ENCODE data around the gene MOB1B.

The MOB1B gene

GRCh38 chr4:70908993-70909556 is 6.9 kb downstream of the MOB1B start:
- Histone ChIP-seq H3K79me2 (ENCODE audit: insufficient read depth, low read length) (peaks cover 99% of the 10 kb centered on the region), H3K4me1 (ENCODE audit: insufficient read depth, low read length) (peaks cover 50% of the 10 kb centered on the region), H3K4me3 (ENCODE audit: low read depth in 1 of 2, low read length in 2 of 2) (no peak overlapping the region), H2AFZ (ENCODE audit: low read depth, low read length) (no peak overlapping the region), H3K9ac (ENCODE audit: low read depth, low read length) (no peak overlapping the region), H3K9me3 (ENCODE audit: insufficient read depth, low read length, severe bottlenecking) (no peaks in the 10 kb centered on the region), H3K27ac (ENCODE audit: low read length) (no peak overlapping the region), H3K4me2 (ENCODE audit: insufficient read depth, low read length) (no peak overlapping the region), H4K20me1 (ENCODE audit: insufficient read depth, low read length) (peaks cover 50% of the 10 kb centered on the region), H3K27me3 (ENCODE audit: insufficient read depth, low read length, poor library complexity) (no peaks in the 10 kb centered on the region), H3K36me3 (ENCODE audit: insufficient read depth, low read length) (peaks cover 54% of the 10 kb centered on the region)
- ATAC-seq (ENCODE audit: insufficient read depth, low read depth) (no peak), DNase-seq (no peak)
- TF ChIP-seq EZH2 (IDR thresholded peaks at IDR 0.05; ENCODE audit: borderline replicate concordance, low read depth, low read length, severe bottlenecking): no peak
- TF ChIP-seq CTCF (IDR thresholded peaks at IDR 0.05; ENCODE audit: borderline replicate concordance, extremely low read depth, low read length, poor library complexity, severe bottlenecking): no peak

GRCh38 chr4:70914000-70914399 is 11.8 kb downstream of the MOB1B start:
- Histone ChIP-seq H3K27ac (ENCODE audit: low read length) (peak overlapping the region; percentile 57; the same call in 1 of the 2 replicates), H3K79me2 (ENCODE audit: insufficient read depth, low read length) (peaks cover 92% of the 10 kb centered on the region), H3K4me1 (ENCODE audit: insufficient read depth, low read length) (peaks cover 16% of the 10 kb centered on the region), H3K9ac (ENCODE audit: low read depth, low read length) (no peak overlapping the region), H3K9me3 (ENCODE audit: insufficient read depth, low read length, severe bottlenecking) (peaks cover 18% of the 10 kb centered on the region), H4K20me1 (ENCODE audit: insufficient read depth, low read length) (peaks cover 35% of the 10 kb centered on the region), H3K4me2 (ENCODE audit: insufficient read depth, low read length) (no peak overlapping the region), H3K36me3 (ENCODE audit: insufficient read depth, low read length) (peaks cover 46% of the 10 kb centered on the region), H3K4me3 (ENCODE audit: low read depth in 1 of 2, low read length in 2 of 2) (no peak overlapping the region), H2AFZ (ENCODE audit: low read depth, low read length) (no peak overlapping the region), H3K27me3 (ENCODE audit: insufficient read depth, low read length, poor library complexity) (no peaks in the 10 kb centered on the region)
- peak; percentile 37 for TF ChIP-seq CTCF (IDR thresholded peaks at IDR 0.05; ENCODE audit: borderline replicate concordance, extremely low read depth, low read length, poor library complexity, severe bottlenecking)
- no peak for TF ChIP-seq EZH2 (IDR thresholded peaks at IDR 0.05; ENCODE audit: borderline replicate concordance, low read depth, low read length, severe bottlenecking)
- DNase-seq: no peak
- peak; percentile 27; the same call in 1 of the 3 replicates for ATAC-seq (ENCODE audit: insufficient read depth, low read depth)

- Histone ChIP-seq H3K4me1 (ENCODE audit: insufficient read depth, low read length) (peaks cover 15% of the 10 kb centered on the region), H2AFZ (ENCODE audit: low read depth, low read length) (no peak overlapping the region), H3K27ac (ENCODE audit: low read length) (peak overlapping the region; percentile 57; the same call in 1 of the 2 replicates), H3K4me3 (ENCODE audit: low read depth in 1 of 2, low read length in 2 of 2) (no peak overlapping the region), H3K4me2 (ENCODE audit: insufficient read depth, low read length) (no peak overlapping the region), H3K36me3 (ENCODE audit: insufficient read depth, low read length) (peaks cover 50% of the 10 kb centered on the region), H4K20me1 (ENCODE audit: insufficient read depth, low read length) (peaks cover 35% of the 10 kb centered on the region), H3K9ac (ENCODE audit: low read depth, low read length) (no peak overlapping the region; the same call in 1 of the 2 replicates), H3K79me2 (ENCODE audit: insufficient read depth, low read length) (peaks cover 92% of the 10 kb centered on the region), H3K27me3 (ENCODE audit: insufficient read depth, low read length, poor library complexity) (no peaks in the 10 kb centered on the region), H3K9me3 (ENCODE audit: insufficient read depth, low read length, severe bottlenecking) (peaks cover 23% of the 10 kb centered on the region)
- TF ChIP-seq CTCF (IDR thresholded peaks at IDR 0.05; ENCODE audit: borderline replicate concordance, extremely low read depth, low read length, poor library complexity, severe bottlenecking): no peak
- TF ChIP-seq EZH2 (IDR thresholded peaks at IDR 0.05; ENCODE audit: borderline replicate concordance, low read depth, low read length, severe bottlenecking): no peak
- ATAC-seq (ENCODE audit: insufficient read depth, low read depth) (peak; percentile 52; the same call in 1 of the 3 replicates), DNase-seq (no peak)
These were observed 12.5 kb downstream of the MOB1B start for GRCh38 chr4:70914631-70915030.
